Stimulated activated CD4-positive, alpha-beta T cell treated with anti-CD3 and anti-CD28 coated beads, Interleukin-4, amount 100 ng/mL, for 24 hours (primary cell): ENCODE data around the gene UPF3A.
A peak's percentile ranks its signal among the peaks of the same experiment; 100 is the strongest.
"Not testable (repeated sequence)": the region's sequence is repeated elsewhere in the genome, so short reads cannot be mapped to it uniquely, and the experiment has no call there.

Source experiments
- DNase-seq: peaks from one replicate; pipeline ENCODE4 v3.0.0-alpha.2; 2020

The UPF3A gene

DNA sequence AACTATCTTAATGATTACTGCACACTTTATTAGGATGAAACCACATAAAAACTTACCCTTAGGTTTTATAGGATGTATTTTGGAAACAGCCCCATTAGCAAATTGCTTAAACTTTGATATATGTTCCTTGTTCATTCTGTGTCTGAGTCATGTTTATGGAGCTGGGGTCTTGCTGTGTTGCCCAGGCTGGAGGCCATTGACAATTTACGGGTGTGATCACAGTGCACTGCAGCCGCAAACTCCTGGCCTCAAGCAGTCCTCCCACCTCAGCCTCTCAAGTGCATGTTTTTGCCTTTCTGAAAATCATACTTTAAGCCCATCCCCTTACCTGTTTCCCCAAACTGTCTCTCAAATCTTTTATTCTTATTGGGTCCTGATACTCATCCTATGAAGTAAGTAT is 27.7 kb downstream of the UPF3A start:
- no peak for DNase-seq

DNA sequence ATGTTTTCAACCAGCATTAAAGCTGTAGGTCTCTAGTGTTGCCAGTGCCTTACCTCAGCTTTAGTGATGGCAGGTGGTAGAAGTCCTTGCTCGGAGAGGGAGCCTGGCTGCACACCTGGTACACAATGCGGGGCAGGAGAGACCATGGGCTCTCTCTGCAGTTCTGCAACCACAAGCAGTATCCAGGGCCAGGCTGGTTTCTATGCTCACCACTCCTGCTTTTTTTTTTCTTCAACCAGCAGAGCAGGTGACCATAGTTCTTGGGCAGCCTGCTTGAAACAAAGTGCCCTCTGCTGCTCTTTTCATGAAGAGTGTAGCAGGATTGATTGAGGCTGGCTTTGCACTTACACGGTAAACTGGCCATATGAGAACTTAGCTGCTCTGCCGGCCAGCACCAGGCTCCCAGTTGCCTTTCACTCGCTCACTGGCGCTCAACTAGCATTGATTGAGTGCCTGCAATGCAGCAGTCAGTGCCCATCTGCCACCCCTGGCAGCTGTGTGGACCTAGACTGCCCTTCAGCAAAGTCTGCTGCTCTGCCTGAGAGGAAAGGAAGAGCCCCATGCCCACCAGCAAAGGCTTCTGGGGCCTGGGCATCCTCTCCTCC is 28.5 kb downstream of the UPF3A start:
- no peak for DNase-seq

DNA sequence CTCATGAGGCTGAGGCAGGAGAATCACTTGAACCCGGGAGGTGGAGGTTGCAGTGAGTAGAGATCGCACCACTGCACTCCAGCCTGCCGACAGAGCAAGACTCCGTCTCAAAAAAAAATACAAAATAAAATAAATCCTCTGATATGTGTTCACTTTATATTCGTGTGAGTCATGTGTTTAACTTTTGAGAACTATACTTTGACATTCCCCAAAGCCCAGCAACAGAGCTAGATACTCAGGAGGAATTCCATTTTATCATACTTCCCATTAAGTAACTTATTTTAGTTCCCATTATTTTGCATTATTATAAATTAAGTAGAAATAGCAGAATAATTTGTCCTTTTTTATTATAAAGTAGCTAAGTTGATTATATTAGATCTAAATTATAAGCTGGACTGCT is 29.6 kb downstream of the UPF3A start:
- no peak for DNase-seq

DNA sequence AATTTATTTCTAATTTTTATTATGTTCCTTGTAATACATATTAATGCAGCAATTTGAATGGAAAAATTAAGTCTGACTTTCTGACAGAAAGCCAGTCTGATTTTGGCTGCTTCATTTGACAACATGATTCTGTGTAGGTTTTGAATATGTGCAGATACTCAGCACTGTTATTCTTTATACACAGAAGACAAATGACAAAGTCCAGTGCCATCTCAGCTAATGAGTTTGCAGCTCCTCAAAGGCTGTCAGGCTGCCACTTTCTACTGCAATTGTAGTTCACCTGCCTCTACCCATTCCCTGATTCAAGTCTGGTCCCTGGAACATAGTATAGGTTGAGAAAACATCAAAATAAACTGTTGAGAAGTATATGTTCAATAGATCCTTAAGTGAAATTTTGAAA is 30.0 kb downstream of the UPF3A start:
- no peak for DNase-seq

DNA sequence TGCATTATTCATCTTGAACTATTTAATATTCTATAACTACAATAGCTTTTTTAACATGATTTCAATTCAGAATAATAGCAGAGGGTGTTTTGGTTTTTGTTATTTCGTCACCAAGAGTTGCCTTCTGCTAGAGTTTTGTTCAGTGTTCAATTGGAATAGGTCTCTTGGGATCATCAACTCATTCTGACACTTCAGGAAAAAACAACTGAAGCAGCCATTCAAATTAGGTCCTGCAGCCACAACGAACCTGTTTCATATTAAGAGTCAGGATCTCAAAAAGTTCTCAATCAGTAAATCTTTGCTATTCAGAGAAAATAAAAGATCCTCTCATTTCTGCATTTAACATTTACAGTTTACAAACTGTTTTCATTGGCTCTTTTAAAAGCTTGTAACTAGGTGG is 30.5 kb downstream of the UPF3A start:
- no peak for DNase-seq

DNA sequence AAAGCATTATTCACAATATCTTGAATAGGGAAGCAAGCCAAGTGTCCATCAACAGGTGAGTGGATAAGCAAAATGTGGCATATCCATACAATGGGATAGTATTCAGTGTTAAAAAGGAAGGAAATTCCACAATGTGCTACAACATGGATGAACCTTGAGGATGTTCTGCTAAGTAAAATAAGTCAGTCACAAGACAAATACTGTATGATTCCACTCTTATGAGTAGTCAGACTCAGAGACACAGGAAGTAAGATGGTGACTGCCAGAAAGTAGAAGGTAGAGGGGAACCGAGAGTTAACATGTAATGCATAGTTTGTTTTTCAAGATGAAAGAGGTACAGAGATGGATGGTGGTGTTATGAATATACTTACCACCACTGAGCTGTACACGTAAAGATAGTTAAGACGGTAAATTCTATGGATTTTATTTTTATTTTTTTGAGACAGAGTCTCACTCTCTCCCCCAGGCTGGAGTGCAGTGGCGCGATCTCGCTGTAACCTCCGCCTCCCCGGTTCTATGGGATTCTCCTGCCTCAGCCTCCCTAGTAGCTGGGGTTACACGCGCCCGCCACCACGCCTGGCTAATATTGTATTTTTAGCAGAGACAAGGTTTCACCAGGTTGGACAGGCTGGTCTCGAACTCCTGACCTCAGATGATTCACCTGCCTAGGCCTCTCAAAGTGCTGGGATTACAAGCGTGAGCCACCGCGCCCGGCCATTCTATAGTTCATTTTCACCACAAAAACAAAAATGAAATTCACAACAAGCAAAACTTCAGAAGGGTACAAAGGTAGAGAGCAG is 31.9 kb downstream of the UPF3A start:
- DNase-seq, result peak; percentile 53

DNA sequence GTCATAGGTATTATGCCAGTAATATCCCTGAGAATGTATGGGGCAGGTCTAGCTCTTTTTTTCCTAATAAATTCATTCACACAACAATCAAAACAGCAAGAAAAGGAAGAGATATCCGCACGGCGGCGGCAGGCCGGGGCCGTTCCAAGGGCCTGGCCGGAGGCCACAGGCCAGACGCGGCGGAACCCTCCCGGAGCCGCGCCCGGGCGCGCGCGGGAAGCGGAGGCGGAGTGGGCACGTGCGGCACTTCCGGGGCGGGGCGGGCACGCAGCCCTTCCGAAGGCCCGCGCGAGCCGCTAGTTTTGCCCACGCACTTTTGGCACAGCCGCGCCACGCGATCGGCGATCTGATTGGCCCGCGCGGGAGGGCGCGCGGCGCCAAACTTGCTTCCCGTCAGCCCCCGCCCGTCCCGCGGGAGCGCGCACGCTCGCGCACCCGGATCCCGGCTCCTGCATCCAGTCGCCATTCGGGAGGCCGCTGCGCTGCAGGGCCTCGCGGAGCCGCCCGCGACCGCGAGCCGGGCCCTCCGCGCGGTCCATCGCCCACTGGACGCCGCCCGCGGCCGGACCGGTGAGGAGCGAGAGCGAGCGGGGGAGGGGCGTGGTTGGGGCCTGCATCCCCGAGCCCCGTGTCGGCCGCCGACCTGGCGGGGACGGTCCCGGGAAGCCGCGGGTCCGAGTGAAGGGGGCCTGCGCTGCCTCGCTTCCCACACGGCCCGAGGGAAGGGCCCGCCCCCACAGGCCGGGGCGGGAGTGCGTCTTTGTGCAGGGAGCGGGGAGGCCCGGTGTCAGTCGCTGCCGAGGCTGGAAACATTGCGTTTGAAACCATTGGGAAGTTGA is 32.9 kb downstream of the UPF3A start, which contains the start of gene CHAMP1:
Gene CHAMP1 (plus strand): TSS at position 430 of the 839 bp plus-strand sequence. CDS start 9,340 bp downstream, outside the sequence.
- peak; percentile 93 for DNase-seq

DNA sequence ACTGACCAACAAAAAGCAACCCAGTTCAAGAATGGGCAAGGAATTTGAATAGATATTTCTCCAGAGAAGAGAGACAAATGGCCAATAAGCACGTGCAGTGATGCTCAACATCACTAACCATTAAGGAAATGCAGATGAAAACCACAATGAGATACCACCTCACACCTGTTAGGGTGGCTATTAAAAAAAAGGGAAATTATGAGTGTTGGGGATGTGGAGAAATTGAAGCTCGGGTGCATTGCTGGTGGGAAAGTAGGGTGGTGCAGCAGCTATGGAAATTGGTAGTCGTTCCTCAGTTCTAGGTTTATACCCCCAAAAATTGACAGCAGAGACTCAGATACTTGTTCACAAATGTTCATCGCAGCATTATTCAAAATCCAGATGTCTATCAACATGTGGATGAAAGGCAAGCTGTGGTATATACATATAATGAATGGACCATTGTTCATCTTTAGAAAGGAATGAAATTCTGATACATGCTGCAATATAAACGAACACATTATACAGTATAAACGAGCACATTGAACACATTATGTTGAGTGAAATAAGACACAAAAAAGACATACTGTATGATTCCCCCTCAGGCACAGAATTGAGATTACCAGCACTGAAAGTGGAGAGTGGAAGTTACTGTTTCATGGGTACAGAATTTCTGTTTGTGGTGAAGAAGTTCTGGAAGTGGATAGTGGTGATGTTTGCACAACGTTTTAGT is 33.8 kb downstream of the UPF3A start:
- DNase-seq, result no peak

DNA sequence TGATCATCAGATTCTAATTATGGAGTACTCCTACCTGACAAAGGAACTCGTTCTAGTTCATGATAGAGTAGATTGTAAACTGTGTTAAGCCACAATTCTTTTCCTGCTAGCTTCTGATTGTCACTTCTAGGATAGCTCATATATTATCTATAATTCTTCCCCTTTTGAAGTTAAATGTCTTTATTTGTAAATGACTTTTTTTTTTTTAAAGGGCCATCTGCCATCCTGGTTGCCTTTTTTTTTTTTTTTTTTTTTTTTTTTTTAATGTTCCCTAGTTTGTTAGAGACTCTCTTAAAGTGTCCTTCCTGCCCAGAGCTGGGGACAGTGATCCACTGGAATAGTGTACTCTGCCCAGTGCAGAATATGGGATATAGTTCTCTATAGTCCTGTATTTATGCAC is 37.2 kb downstream of the UPF3A start:
- no peak for DNase-seq

DNA sequence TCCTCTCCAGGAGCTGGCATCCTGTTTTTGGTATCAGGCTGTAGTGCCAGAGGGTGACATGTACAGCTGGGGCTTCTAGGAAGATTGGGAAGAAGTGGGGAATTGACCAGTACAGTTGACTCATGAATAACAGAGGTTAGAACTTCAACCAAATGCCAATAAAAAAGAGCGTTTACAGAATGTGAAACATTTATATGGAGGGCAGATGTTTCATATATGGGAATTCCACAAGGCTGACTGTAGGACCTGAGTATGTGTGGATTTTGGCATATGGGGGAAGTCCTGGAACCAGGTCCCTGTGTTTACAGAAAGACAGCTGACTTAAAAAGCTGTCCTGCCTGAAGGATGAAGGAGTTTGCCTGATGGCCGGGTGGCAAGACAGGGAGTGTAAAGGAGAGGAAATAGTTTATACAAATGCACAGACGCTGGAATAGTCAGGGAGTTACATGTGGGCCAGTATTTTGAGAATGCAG is 38.1 kb downstream of the UPF3A start:
- DNase-seq, result no peak

DNA sequence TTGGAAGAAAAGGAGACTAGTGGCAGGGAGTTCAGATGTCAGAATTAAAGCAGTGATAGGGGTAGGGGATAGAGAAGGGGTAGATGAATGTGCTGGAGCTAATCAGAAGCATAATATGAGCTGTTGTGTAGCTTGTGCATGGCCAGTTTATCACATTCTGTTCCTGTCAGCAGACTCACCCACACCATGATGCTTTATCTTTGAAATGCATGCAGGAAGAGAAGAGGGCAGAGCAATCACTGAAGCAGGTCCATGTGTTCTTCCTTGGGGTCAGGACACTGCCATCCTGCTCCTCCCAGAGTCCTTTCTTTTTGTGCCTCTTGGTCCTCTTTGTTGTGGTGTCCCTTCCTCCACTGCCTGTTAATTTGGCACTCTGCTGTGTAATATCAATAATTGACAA is 38.7 kb downstream of the UPF3A start:
- no peak for DNase-seq

DNA sequence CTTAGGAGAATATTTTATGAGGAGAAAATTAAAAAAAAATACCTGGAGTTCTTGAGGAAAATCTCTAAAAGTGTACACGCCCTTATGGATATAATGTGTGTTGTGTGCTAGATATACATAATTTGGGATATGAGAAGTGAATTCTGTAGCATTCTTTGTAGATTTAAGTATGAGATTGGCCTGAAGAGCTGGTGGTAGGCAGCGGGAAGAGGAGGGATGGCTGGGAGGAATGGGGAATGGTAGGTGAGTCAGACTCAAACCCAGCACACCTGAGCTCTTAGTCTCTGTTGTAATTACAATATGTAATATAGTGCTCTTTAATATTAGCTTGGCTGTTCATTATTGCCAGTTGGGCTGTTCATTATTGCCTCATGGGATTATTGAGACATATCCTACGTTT is 39.9 kb downstream of the UPF3A start:
- no peak for DNase-seq

DNA sequence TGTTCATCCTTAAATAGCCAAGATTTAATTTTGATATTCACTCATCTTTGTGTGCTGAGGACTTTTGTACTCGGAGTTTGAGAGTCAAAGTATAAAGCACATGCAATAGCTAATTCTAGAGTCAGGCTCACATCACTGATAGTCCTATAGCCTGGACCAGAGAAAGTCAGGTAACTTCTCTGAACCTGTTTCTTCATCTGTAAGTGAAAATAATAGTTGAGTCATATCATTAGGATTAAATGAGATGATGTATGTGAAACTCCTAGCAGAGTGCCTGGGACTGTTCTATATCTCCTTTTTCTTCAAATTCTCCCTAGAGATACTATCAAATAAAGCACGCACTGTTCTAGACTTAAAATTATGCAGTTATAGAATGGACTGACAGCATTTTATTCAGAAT is 41.9 kb downstream of the UPF3A start:
- no peak for DNase-seq

DNA sequence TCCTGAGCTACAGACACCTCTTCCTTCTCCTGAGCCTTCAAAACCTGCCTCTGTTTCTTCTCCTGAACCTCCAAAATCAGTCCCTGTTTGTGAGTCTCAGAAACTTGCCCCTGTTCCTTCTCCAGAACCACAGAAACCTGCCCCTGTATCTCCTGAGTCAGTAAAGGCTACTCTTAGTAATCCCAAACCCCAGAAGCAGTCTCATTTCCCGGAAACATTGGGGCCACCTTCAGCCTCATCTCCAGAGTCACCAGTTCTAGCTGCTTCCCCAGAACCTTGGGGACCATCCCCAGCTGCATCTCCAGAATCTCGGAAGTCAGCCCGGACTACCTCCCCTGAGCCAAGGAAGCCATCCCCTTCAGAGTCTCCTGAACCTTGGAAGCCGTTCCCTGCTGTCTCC is 42.9 kb downstream of the UPF3A start:
- DNase-seq, result no peak

DNA sequence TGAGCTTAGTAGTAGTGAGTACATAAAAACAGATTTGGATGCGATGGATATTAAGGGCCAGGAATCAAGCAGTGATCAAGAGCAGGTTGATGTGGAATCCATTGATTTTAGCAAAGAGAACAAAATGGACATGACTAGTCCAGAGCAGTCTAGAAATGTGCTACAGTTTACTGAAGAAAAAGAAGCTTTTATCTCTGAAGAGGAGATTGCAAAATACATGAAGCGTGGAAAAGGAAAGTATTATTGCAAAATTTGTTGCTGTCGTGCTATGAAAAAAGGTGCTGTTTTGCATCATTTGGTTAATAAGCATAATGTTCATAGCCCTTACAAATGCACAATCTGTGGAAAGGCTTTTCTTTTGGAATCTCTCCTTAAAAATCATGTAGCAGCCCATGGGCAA is 44.3 kb downstream of the UPF3A start:
- no peak for DNase-seq

DNA sequence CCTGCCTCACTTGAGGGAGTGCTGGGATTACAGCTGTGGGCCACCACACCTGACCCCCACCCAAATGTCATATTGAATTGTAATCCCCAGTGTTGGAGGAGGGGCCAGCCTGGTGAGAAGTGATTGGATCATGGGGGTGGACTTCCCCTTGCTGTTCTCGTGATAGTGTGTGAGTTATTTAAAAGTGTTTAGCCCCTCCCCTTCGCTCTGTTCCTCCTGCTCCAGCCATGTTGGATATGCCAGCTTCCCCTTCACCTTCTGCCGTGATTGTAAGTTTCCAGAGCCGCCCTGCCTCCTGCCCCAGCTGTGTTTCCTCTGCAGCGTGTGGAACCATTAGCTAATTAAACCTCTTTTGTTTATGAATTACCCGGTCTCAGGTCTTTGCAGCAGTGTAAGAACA is 46.6 kb downstream of the UPF3A start:
- no peak for DNase-seq

DNA sequence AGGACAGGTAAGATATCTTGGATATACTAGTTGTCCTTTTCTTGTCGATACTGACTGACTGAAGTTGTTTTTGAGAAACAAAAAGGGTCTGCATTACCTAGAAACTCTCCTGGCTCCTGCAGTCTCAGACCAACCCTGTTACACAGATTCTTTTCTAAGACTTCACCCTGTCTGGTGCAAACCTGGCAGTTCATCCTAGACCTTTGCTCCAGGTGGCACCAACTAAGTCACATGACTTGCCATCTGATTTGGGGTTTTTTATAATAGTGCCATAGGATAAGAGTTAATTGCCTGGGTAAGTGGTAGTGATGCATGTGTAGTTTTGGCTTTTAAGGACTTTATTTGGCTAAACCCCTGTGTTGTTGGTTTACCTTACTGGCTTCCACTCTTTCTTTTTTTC is 47.2 kb downstream of the UPF3A start:
- DNase-seq, result no peak

DNA sequence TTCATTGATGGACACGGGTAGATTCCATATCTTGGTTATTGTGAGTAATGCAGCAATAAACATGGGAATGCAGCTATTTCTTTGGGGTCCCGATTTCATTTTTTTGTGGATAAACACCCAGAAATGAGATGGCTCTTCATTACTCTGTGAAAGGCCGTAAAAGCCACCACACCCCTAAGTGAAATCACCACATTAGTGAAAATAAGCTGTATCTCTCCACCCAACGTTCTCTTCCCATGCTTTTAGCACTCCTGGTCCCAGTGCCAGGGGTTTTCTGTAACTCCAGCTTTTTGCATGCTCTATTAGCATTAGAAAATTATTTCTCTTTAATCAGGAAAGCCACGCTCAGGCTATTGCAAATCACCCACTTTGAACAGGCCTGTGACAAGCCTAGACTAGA is 48.7 kb downstream of the UPF3A start:
- no peak for DNase-seq

DNA sequence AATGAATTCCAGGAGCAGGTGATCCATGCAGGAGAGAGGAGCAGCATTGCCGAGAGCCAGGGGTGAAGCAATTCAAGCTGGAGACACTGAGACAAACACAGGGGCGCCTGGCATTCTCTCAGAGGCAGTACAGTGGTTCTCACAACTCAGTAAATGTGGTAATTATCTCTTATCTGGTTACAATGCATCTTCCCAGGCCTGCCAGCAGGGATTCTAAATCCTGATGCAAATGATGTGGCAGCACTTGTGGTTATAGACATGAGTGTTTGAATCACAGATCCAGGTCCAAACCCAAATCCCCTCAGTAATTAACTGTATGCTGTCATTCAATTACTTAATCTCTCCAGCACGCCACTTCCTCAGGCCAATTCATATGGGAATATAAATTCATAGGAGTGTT is 52.5 kb downstream of the UPF3A start:
- not testable (repeated sequence) for DNase-seq

DNA sequence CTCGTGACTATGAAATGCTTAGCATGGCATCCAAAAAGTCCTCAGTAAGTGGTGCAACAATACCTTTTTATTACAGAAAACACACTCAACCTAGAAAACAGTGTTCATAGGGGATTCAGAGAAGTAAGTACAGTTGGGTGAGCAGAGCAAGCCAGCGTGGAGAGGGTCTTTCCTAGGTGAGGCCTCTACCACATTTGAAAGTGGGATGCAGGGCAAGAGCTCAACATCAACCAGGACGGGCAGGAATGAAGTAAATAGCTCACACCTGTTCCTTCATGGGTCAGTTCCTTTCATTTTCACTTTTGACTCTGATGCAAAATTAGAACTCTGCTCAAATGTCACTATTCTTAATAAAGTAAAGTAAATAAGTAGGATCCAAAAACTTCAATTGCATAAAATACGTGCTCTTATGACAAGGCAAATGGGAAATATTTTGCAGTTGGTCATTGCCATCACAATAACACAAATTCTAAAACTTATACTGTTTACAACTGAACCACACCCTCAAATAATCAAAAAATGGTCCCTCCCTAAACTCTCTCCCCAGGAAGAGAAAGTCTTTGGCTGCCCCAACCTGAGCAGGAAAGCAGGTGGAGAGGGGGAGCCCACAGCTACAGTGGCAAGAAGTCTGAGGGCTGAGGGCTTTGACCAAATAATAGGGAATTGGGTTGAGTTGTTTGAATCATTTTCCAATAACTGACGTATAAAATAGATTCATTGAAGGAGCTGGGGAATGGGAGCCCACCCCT is 53.1 kb downstream of the UPF3A start:
- no peak for DNase-seq

DNA sequence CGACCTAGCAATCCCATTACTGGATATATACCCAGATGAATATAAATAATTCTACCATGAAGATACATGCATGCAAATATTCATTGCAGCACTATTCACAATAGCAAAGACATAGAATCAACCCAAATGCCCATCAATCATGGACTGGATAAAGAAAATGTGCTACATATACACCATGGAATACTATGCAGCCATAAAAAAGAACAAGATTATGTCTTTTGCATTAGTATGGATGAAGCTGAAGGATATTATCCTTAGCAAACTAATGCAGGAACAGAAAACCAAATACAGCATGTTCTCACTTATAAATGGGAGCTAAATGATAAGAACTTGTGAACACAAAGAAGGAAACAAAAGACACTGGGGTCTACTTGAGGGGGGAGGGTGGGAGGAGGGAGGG is 55.1 kb downstream of the UPF3A start:
- not testable (repeated sequence) for DNase-seq

DNA sequence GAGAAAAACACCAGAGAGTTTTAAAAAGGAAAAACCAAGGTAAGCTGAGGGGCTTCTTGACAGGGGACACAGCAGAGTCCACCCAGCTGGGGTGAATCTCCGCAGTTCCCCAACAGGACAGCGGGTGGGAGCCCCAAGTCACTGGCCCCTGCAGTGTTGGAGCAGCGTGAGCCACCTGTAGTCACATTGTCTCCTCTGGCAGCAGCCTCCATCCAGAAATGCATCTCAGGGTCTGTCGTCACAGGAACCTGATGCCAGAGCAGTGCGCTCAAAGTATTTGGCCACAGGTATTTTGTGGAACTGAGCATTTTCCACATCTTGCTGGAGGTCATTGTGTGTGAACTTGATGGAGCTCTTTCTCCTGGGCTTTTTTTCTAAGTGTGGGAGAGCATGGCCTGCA is 57.6 kb downstream of the UPF3A start:
- no peak for DNase-seq
